Mammary epithelial cell (primary cell): ENCODE data around the gene SLC5A10.
"Not testable (repeated sequence)": the region's sequence is repeated elsewhere in the genome, so short reads cannot be mapped to it uniquely, and the experiment has no call there.

Source experiments
- EZH2 ChIP-seq: IDR thresholded peaks from 2 replicates; pipeline ENCODE4 v1.6.1; 2012; ENCODE audit warnings: low read length, inconsistent platforms, borderline replicate concordance
- TF ChIP-seq, protein P1 (sequence below), 2 donors: IDR thresholded peaks in 1 of 2; conservative IDR thresholded peaks in 1 of 2; 2 replicates each; pipeline ENCODE4 v1.5.1; 2011 to 2012; ENCODE audit warnings: inconsistent platforms in 2 of 2, low read length in 2 of 2, mild to moderate bottlenecking in 2 of 2, control low read depth in 1 of 2, low read depth in 1 of 2; ENCODE audit not compliant: insufficient read depth in 1 of 2; ENCODE audit errors: extremely low read depth in 1 of 2

- TF ChIP-seq, protein P1, sequence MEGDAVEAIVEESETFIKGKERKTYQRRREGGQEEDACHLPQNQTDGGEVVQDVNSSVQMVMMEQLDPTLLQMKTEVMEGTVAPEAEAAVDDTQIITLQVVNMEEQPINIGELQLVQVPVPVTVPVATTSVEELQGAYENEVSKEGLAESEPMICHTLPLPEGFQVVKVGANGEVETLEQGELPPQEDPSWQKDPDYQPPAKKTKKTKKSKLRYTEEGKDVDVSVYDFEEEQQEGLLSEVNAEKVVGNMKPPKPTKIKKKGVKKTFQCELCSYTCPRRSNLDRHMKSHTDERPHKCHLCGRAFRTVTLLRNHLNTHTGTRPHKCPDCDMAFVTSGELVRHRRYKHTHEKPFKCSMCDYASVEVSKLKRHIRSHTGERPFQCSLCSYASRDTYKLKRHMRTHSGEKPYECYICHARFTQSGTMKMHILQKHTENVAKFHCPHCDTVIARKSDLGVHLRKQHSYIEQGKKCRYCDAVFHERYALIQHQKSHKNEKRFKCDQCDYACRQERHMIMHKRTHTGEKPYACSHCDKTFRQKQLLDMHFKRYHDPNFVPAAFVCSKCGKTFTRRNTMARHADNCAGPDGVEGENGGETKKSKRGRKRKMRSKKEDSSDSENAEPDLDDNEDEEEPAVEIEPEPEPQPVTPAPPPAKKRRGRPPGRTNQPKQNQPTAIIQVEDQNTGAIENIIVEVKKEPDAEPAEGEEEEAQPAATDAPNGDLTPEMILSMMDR (conservative IDR thresholded peaks at IDR 0.05 in 1 of 2, IDR thresholded peaks at IDR 0.05 in 1 of 2; ENCODE audit: extremely low read depth in 1 of 2, insufficient read depth in 1 of 2, low read depth in 1 of 2, low read length in 2 of 2) = not testable (repeated sequence)
- not testable (repeated sequence) for TF ChIP-seq EZH2
Observed at GRCh38 chr17:19037547-19037946, 85.6 kb downstream of the SLC5A10 start.
